IPS-NIHi7 (cell line): ENCODE data around the gene HUS1B.
A peak's percentile ranks its signal among the peaks of the same experiment; 100 is the strongest.
"Not testable (repeated sequence)": the region's sequence is repeated elsewhere in the genome, so short reads cannot be mapped to it uniquely, and the experiment has no call there.

ENCODE experiments used
- DNase-seq: peaks from one replicate; pipeline ENCODE4 v3.0.0; 2012; ENCODE audit warnings: mixed read lengths; ENCODE audit errors: extremely low spot score

Gene HUS1B

DNA sequence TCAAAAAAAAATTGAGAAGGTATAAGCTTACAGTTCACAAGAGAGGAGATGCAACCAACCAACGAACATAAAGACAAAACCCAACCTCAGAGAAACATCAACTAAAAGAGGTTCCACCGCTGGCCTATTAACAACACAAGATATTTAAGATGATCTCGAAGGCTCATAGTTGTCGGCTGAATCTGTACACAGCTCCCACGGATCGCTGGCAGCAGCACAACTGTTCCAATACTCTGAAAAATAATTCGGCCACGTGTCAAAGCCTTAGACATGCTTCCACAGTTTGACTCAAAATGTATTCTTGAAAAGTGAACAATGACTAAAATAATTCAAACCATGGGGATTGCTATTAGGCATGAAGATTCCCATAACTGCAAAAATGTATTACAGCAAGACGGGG, 22.4 kb upstream of the HUS1B start:
- DNase-seq, result no peak

DNA sequence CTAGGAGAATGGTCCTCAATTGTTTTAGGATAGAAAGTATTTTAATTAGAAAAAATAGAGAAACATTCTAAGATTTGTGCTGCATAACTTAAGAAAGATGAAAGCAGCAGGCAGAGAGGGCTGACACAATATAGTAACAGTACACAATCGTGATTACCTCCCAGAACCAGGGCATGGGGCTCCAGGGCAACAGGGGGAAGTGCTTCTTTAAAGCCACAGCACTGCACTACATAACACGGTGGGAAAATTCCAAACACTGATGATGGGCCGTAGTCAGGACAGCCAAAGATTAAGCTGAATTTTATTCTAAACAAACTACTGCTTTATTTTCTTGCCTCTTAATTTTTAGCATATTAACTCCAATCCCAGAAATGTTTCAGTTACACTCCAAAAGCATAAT, 21.6 kb upstream of the HUS1B start:
- no peak for DNase-seq

DNA sequence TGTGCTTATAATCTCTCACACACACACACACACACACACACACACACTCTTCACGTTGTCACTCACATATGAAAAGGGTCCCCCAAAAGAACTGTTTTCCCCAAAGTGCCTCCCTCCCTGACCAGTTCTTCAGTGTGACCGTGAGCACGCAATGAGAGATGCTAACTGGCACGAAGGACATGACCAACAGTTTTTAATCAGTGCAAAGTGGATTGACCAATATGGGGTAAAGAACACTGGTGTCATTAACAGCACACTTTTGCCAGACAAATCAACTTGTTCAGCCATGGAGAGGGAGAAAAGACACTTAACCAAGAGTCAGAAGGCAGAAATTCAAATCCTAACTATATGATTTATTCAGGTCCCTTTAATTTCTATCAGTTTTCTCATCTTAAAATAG, 21.0 kb upstream of the HUS1B start:
- DNase-seq, result no peak

DNA sequence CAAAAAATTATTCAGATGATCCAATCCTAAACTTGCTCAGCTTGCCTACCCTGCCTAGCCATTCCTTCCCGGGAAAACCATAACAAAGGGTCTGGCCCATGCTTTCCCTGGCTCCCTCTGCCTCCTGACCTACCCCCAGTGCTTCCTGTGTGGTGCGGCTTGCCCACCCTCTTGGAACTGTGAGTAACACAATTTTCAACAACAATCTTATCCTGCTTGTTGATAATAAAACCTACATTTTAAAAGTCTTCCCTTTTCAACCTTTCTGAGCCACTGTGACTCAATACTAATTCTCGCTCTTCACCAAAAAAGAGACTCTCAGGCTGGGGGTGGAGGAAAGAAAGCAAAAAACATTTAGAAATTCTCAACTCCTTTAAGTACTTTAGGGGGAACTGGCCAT, 18.1 kb upstream of the HUS1B start:
- no peak for DNase-seq

DNA sequence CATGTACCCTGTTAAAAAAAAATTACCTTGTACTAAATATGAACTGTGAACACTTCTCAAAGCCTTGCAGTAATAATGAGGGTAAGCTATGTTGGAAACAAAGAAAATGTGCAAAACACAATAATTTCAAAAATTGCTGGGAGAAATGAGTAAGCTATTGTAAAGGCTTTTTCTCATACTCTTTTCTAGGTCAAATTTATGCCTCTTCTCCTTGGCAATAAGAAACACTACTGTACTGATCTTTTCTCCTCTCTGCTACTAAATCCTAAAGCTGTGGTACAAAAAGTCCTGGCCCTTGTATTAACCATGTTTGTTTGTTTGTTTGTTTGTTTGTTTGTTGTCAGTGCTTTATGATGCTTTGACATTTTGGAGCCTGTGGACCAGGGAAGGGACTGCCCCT, 17.5 kb upstream of the HUS1B start:
- no peak for DNase-seq

DNA sequence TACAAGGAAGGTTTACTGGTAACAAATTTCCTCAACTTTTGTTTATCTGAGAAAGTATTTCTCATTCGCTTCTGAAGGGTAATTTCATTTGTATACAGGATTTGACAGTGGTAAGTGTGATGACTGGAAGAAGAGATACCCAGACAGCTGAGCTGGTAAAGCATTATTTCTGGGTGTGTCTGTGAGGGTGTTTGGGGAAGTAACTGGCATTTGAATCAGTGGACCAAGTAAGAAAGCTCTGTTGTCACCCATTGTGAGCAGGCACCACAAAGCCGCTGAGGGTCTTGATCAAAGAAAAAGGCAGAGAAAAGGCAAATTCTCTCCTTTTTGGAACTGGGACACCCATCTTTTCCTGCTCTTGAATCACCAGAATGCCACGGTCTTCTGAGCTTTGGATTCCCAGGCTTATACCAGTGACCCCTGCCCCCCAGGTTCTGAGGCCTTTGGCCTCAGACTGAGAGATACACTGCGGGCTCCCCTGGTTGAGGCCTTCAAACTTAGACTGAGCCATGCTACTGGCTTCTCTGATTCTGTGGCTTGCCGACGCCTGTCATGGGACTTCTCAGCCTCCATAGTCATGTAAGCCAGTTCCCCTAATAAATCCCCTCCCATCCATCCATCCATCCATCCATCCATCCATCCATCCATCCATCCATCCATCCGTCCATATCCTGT, 10.5 kb upstream of the HUS1B start:
- no peak for DNase-seq

DNA sequence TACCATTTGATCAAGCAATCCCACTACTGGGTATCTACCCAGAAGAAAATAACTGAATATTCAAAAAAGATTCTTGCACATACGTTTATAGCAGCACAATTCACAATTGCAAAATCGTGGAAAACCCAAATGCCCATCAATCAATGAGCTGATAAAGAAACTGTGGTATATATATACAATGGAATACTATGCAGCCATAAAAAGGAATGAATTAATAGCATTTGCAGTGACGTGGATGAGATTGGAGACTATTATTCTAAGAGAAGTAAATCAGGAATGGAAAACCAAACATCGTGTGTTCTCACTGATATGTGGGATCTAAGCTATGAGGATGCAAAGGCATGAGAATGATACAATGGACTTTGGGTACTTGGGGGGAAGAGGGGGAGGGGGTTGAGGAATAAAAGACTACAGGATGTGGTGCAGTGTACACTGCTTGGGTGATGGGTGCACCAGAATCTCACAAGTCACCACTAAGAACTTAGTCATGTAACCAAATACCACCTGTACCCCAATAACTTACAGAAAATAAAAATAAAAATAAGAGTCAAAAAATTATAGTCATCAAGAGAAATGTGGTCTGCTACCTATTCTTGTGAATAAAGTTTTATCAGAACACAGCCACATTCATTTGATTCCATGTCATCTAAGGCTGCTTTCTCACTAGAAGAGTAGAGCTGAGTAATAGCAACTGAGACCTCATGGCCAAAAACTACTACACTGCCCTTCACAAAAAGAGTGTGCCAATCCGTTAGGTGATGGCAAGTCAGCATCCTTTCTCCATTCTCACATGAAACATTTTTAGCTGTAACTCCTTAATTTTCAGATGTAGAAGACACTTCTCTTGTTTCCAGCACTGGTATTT, 8.7 kb upstream of the HUS1B start:
- no peak for DNase-seq

DNA sequence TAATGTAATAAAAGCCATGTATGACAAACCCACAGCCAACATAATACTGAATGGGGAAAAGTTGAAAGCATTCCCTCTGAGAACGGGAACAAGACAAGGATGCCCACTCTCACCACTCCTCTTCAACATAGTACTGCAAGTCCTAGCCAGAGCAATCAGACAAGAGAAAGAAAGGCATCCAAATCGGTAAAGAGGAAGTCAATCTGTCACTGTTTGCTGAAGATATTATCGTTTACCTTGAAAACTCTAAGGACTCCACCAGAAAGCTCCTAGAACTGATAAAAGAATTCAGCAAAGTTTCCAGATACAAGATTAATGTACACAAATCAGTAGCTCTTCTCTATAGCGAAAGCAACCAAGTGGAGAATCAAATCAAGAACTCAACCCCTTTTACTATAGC, 6.9 kb upstream of the HUS1B start:
- DNase-seq, result not testable (repeated sequence)

DNA sequence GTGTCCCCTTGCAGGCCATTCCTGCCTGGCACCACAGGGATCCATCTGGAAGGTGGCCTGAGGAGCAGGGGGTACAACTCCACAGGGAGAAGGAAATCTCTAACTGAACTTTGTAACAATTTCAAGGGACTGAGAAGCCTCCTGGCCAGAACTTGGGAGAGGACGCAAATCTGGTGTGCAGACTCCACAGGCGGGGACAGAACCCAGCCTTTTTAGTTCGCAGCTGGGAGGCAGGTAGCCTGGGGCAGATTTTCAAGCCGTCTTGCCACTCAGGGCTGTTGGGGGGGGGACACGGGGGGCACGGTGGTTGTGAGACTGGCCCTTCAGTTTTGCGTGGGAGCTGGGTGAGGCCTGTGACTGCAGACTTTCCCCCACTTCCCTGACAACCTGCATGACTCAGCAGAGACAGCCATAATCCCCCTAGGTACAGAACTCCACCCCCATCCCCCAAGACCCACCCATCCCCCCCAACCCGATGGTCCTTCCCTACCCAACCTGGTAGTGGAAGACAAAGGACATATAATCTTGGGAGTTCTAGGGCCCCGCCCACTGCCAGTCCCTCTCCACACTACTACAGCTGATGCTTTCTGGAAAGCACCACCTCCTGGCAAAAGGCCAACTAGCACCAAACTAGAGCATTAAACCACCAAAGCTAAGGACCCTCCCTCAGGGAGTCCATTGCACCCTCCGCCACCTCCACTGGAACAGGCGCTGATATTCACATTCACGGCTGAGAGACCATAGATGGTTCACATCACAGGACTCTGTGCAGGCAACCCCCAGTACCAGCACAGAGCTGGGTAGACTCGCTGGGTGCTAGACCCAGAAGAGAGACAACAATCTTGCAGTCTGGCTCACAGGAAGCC, 3.0 kb upstream of the HUS1B start:
- peak; percentile 40 for DNase-seq

DNA sequence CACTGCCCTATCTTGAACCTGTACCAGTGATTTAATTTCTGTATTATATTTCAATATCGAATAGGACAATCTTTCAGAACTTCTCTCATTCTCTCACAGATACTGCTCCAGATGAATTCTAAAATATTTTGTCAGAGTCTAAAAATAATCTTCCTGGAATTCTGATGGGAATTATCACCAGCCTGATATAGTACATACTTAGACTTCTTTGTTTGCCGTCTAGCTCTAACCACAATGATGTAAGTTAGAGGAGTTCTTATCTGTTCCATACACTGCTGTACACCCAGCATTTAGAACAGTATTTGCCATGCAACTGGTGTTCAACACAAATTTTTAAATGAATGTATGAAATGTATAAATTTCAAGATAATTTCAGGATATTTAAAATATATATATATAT, 1.3 kb upstream of the HUS1B start:
- no peak for DNase-seq

DNA sequence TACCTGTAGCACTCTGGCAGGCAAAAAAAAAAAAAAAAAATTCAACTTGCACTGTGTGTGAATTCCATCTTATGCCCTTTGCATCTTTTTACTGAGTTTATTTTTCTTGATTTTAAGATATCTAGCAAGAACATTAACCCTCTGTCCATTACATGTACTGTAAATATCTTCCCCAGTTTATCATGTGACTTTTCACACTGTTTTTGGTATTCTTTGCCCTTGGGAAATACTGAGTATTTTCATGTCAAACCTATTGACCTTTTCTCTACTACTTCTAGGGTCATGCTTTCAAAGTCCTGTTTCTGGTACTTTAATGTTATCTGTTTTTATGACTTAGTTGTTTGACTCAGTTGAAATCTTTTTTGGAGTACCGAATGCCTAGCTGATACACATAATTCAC, 843 bp upstream of the HUS1B start:
- DNase-seq, result no peak

DNA sequence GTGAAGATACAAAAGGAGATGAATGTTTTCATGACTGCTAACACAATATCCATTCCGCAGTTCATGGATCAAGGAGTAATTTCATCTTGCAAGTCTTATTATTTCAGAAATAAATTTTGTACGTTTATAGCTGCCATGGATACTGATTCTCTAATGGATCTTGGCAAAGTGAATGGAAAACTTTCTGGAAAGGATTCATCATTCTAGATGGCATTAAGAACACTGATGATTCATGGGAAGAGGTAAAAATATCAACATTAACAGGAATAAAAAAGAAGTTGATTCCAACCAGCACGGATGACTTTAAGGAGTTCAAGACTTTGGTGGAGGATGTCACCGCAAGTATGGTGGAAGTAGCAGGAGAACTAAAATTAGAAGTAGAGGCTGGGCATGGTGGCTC, 2.8 kb downstream of the HUS1B start:
- no peak for DNase-seq

DNA sequence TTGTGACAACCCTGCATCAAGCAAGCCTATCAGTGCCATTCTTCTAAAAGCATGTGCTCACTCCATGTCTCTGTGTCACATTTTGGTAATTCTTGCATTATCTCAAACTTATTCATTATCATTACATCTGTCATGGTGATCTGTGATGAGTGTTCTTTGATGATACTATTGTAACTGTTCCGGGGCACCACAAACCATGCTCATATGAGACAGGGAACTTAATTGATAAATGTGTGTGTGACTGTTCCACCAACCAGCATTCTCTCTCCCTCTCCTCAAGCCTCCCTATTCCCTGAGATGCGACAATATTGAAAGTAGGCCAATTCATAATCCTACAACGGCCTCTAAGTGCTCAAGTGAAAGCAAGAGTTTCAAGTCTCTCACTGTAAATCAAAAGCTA, 4.0 kb downstream of the HUS1B start:
- no peak for DNase-seq

DNA sequence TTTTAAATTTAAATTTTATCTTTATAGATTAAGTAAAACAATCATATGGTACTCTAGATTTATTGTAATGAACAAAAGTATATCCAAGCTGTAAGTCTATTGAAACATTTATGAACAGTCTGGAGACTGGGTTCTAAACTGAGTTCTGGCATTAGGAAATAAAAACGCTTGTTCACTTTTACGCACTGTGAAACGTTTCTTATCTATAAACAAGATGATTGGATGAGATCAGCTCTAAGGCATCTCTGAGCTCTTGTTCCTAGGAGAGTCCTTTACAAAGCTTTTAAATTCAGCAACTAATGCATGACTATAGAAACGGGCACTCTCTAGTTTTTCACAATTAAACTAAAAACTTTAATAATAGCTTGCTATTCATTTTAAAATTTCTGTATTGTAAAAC, 6.8 kb downstream of the HUS1B start:
- DNase-seq, result no peak

DNA sequence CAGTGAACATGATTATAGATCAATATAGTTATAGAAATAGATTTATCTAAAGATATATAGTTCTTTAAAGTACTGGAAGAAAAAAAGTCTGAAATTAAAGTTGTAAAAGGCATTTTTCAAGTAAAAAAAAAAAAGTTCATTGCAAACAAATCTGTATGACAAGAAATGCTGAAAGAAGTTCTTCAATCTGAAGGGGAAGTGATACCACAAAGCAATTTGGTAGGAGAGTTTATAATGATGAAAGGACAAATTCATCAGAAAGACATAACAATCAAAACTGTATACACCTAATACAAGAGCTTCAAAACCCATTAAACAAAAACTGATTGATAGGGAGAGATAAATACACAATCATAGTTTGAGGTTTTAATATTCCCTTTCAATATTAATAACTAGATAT, 14.1 kb downstream of the HUS1B start:
- no peak for DNase-seq

DNA sequence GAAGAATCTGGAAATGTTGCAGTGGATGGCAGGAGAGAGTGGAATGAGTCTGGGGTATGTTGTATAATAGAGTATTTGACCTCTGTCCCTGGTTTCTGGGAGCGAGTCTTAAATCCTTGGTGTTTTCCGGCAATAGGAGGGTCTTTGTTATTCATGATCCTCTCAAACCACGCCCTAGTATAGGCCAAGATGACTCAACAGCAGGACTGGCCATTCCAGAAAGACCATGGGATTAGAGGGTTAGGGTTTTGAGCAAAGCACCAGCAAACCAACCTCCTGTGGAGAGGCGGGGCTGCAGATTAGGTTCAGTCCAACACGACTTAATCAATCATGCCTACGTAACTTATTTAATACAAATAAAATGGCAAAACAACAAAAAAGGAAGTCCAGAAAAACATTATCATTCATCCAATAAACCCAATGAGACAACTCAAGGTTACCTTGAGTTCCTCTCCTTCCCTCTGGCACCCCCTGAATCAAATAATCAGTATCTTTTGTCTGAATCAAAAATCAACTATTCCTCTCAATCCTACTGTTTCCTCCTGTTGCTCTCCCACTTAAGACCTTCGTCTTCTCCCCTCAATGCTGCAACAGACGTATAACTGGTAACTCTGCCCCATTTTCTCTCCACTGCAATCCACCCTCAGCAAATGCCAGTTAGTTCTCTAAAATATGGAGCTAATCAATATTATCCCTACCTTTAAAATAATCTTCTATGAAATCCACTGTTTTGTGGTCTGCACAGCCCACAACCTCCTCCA, 15.5 kb downstream of the HUS1B start:
- no peak for DNase-seq

DNA sequence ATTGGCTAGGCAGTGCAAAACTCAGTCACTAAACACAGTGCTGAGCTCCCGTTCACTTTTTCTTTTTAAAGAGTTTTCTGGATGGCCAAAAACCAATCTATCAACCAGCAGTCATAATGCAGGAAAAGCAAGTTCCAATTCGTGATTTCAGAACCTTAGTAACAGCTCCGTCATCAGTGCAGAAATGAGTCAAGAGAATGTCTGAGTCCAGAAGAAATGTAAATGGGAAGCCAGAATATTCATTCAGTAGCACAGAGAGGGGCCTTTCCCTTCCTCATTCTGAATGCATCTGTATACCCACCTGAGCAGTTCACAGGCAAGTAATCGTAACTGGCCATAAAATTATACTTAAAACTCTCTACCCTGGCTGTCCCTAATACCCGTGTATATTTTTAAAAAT, 20.4 kb downstream of the HUS1B start:
- DNase-seq, result no peak

DNA sequence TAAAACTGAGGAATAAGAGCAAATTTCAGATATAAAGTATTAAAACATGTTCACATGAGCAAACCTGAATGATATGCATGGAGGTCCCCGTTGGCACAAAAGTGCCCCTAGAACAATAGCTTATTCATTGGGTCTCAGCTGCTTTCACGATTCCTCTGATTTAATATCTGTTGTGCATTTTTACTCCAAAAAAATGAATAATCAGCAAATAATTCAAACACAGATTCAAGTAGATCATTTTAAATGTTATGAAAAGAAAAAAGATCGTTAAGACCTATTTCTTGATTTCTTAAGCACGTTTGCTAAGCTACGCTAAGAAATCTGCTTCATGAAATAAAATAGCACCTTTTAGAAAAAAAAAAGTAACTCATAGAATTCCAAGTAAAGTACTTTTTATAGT, 21.7 kb downstream of the HUS1B start:
- DNase-seq, result no peak

DNA sequence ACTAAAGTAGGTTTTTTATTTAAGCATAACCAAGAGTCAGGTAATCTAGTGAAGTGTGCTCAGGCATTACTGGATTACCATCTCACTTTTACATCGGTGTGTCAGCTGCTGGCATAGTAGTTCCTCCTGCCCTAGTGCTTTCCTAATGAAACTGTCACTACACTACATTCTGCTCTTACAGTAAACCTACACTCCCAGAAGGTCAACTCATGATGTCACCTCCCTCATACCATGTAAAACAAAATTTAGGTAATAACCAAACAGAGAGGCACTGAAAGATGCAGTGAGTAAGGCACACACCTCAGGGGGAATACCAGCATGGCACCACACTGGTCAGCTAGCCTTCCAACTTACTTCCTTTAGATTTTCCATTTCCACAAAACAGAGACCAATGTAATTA, 23.3 kb downstream of the HUS1B start:
- DNase-seq, result no peak

DNA sequence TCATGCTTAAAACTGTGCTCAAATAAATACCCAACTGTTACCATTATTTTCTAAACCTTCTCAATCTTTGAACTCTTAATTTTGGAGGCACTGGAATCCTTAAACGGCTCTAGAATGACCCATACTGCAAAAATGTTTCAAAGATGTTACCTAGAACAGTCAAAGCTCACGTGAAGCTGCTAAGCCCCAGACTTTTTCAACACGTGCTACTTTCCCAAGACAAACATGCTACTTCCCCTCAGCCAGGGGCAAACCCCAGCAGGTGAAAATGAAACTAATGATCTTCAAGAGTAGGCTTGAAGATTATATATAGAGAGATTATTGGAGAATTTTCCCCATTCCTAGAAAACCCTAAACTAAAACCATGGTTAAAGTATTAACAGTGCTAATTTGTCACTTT, 28.1 kb downstream of the HUS1B start:
- DNase-seq, result no peak

DNA sequence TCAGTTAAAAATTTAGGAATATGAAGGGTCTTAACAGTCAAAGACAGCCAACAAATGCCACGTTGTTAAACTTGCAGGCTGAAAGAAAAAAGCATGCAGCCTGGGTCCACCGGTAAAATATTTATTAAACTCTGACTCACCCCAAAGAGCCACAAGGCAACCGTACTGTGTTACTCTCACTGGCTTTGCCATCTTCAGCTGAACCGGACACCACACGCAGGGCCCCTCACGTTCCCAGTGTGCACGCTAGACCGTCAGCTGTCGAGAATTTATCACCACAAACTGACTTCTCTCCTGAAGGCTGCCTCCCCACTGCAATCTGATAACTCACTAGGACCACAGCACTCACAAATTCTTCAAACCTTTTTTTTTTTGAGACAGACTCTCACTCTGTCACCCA, 30.7 kb downstream of the HUS1B start:
- no peak for DNase-seq

DNA sequence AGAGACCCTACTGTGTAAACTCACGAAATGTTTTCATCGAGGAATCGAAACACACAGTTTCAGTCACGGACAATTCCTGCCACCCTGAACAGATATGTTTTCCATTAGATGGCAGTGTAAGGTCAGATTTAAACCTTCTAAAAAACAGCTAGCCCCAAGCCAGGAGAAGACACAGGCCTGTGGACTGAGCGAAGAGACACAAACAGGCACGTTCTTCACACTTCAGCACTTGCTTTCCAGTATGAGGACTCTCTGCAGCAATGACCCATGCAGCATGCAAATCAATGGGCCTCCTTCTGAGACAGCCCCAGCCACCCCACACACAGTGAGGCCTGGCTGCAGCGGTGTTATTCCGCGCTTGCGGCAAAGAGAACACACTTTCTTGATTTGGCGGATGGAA, 31.9 kb downstream of the HUS1B start:
- peak; percentile 46 for DNase-seq
